Mesenteric fat pad (tissue), 1 donor: ENCODE data around the gene SESN1. TPM values are rescaled to one million over a fixed set of nuclear protein-coding genes. Genes with fewer than 3 reads are reported as not detected.
"Not testable (repeated sequence)": the region's sequence is repeated elsewhere in the genome, so short reads cannot be mapped to it uniquely, and the experiment has no call there.

Experiments used
- DNase-seq: peaks from one replicate; pipeline ENCODE4 v3.0.0-alpha.2; 2020; ENCODE audit warnings: low spot score
- long read RNA-seq: library from polyadenylated mRNA; unstranded; transcript quantifications from one replicate; pipeline ENCODE4 v2.0.0, GENCODE V29; 2020
- total RNA-seq: library from RNA; stranded (reverse); fragmentation: NEBNext Ultra II Directional; extraction: Animal tissue kit (Norgen Biotek cat#: 25700); gene quantifications from one replicate; pipeline ENCODE4 v1.2.1, GENCODE V29; 2021
- donor health status: DM: yes; HTN: yes; CAD: no.

The SESN1 gene
- total RNA-seq, result 42.8 TPM
- long read RNA-seq, transcript SESN1-202 (10 exons, 2,676 nt), result major isoform, 63 of 97 reads
- long read RNA-seq, transcript SESN1-204 (10 exons, 3,509 nt), result minor isoform, 7 of 97 reads
- long read RNA-seq, partial matches to known transcripts, result 8 of 97 reads
- long read RNA-seq, other reads (novel, unspliced or antisense), result 19 of 97 reads

DNA sequence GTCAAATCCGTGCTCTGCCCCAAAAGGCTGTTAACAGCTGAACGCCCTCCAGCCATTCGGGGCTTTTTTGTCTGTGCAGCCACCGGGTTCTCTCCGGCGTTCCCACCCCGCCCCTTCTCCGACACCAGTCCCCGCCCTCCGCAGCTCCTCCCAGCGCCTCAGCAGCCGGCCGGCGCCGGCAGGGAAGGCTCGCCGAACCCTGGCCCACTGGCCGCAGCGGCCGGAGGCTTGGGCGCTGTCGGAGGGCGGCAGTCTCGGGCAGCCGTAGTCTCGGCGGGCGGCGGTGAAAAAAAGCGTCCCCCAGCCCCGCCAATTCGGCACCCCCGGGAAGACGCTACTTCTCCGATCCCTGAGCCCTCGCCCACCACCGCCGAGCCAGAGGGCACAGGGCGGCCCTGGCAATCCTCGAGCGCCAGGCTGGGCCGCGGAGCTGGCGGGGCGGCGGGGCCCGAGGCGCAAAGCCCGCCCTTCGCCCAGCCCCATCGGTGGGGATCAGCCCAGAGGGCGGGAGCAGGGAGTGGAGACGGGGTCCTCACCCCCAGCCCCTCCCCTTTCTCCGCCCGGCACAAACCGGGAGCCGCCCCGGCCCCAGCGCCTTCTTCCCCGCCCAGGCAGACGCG is at the start of gene SESN1:
TSS of gene SESN1 (minus strand) at position 431 of the 620 bp plus-strand sequence. CDS start 773 bp downstream, outside the sequence.
- peak; percentile 97 for DNase-seq

DNA sequence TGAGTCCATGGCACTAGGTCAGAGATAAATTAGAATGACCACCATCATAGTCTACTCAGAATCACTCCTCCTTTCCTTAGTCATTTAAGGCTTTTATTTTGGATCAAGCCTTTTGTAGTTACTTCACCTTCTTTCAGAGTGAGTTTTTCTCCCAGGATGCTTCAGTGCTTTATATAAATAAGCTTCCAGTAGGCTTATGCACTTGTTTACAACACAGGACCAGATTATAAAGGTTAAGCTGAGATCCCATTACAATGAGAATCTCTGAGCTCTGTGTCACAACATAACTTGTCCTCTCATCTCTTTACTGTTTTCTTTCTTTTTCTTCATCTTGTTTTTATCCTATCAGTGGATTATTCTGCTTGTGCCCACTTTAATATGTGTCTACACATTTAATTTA is 48.5 kb upstream of the SESN1 start:
- DNase-seq, result no peak

- DNase-seq, result not testable (repeated sequence)
Measured at GRCh38 chr6:109142067-109142466, 47.4 kb upstream of the SESN1 start.

GRCh38 chr6:109139109-109139508 is 44.5 kb upstream of the SESN1 start:
- DNase-seq, result no peak

GRCh38 chr6:109136530-109136929 is 41.9 kb upstream of the SESN1 start:
- not testable (repeated sequence) for DNase-seq

GRCh38 chr6:109136039-109136438 is 41.4 kb upstream of the SESN1 start:
- not testable (repeated sequence) for DNase-seq

DNA sequence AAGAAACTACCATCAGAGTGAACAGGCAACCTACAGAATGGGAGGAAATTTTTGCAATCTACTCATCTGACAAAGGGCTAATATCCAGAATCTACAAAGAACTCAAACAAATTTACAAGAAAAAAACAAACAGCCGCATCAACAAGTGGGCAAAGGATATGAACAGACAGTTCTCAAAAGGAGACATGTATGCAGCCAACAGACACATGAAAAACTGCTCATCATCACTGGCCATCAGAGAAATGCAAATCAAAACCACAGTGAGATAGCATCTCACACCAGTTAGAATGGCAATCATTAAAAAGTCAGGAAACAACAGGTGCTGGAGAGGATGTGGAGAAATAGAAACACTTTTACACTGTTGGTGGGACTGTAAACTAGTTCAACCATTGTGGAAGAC is 41.0 kb upstream of the SESN1 start:
- DNase-seq, result not testable (repeated sequence)

GRCh38 chr6:109130065-109130464 is 35.4 kb upstream of the SESN1 start:
- no peak for DNase-seq

DNA sequence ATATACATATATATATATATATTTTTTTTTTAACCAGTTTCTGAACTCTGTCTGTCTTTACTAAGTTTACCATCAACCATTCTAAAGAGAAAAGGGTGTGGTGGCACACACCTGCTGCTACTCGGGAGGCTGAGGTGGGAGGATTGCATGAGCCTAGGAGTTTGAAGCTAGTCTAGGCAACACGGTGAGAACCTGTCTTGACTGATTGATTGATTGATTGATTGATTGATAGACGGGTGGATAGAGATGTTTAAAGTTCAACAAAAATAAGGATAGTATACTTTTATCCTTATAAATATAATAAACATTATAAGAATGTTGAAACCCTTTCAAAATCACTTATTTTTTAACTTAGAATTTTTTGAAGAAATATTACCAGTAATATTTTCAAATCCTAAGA is 30.9 kb upstream of the SESN1 start:
- no peak for DNase-seq

- no peak for DNase-seq
Measured at GRCh38 chr6:109124219-109124618, 29.6 kb upstream of the SESN1 start.

GRCh38 chr6:109121411-109121810 is 26.8 kb upstream of the SESN1 start:
- DNase-seq, result no peak

DNA sequence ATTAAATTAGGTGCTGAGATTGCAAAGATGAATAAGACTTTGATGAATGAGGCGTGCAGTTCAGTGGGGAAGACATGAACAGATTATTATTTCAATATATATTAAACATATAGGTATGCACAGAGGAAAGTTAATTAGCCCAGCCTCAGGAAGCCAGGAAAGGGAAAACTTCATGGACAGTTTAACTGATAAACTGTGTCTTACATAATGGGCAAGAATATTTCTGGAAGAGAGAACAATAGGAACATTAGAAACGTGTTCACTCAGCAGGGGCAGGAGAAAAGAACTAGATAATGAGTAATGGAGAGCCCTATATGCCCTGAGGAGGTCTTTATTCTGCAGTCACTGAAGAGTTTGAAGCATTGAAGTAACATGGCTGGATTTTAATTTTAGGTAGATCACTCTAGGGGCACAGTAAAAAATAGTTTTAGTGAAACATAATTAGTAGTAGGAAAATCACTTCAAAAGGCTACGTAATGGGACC is 24.3 kb upstream of the SESN1 start:
- DNase-seq, result no peak

- DNase-seq, result no peak
Measured at GRCh38 chr6:109118337-109118736, 23.7 kb upstream of the SESN1 start.

- DNase-seq, result no peak
Measured at GRCh38 chr6:109117346-109118035, 22.8 kb upstream of the SESN1 start.

DNA sequence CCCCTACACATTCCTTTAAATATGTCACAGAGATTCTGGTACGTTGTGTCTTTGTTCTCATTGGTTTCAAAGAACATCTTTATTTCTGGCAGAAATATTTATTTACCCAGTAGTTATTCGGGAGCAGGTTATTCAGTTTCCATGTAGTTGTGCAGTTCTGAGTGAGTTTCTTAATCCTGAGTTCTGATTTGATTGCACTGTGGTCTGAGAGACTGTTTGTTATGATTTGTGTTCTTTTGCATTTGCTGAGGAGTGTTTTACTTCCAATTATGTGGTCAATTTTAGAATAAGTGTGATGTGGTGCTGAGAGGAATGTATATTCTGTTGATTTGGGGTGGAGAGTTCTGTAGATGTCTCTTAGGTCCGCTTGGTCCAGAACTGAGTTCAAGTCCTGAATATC is 18.0 kb upstream of the SESN1 start:
- not testable (repeated sequence) for DNase-seq

DNA sequence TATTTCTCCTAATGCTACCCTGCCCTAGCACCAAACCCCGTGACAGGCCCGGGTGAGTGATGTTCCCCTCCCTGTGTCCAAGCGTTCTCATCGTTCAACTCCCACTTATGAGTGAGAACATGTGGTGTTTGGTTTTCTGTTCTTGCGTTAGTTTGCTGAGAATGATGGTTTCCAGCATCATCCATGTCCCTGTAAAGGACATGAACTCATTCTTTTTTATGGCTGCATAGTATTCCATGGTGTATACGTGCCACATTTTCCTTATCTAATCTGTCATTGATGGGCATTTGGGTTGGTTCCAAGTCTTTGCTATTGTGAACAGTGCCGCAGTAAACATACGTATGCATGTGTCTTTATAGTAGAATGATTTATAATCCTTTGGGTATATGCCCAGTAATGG is 15.0 kb upstream of the SESN1 start:
- not testable (repeated sequence) for DNase-seq

DNA sequence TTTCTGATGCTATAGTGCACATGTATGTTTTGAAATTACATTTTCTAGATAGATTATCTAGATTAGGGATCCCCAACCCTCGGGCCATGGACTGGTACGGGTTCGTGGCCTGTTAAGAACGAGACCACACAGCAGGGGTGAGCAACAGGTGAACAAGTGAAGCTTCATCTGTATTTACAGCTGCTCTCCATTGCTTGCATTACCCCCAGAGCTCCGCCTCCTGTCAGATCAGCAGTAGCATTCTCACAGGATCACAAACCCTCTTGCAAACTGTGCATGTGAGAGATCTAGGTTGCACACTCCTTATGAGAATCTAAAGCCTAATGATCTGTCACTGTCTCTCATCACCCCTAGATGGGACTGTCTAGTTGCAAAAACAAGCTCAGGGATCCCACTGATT is 11.0 kb upstream of the SESN1 start:
- no peak for DNase-seq

DNA sequence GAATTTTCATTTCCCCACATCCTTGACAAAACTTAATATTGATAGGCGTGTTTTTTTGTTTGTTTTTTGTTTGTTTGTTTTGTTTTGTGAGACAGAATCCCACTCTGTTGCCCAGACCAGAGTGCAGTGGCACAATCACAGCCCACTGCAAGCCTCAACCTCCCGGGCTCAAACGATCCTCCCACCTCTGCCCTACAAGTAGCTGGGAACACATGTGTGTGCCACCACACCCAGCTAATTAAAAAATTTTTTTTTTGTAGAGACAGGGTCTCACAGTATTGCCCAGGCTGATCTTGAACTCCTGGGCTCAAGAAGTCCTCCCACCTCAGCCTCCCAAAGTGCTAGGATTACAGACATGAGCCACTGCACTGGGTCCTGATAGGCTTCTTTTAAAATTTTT is 9.9 kb upstream of the SESN1 start:
- DNase-seq, result no peak

DNA sequence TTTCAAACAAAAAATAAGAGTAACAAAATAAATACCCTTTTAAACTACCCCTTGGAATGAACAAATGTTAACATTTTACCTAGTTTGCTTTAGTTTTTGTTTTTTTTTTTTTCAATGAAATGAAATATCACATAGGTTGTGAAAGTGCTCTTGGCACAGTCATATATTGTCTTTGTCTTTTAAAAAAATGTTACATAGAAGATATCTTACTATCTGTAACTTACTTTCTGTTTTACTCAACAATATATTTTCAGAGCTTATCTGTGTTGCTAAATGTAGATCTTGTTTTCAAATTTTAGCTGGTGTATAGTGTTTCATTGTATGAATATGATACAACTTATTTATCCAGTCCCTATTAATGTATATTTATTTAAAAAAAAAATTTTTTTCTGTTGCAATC is 9.3 kb upstream of the SESN1 start:
- DNase-seq, result no peak

DNA sequence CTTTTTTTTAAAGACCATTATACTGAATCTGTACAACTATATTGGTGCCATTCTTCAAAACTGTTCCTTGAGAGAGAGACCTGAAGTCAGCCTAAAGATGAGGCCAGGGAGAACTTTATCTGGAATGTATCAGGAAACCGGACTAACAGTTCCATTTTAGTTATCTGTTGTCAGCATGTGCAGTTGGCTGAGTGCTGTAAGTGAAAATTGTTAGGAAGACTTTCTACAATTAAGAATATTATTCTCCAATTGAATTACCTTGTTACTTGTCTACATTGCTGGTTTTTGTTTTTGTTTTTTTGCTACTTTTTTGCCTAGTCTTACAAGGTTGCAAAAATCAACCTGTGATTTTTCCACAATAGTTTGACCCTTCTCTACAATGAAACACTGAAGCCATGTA is 8.1 kb upstream of the SESN1 start:
- DNase-seq, result no peak

DNA sequence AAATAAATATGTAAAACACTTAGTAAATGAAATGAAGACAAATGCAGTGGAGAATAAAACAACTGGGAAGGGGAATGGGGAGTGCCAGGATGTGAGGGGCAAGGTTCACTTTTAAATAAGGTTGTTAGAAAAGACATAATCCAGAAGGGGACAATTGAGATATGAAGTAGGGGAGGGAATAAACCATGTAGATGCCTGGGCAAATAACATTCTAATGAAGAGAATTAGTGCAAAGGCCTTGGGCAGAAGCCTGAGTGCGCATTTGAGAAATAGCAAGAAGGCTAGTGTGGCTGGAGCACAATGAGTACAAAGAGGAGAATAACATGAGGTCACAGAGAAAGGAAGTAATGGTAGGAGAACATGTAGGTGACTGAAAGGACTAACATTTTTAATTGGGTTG is 3.0 kb upstream of the SESN1 start:
- no peak for DNase-seq

- no peak for DNase-seq
Measured at GRCh38 chr6:109096208-109096607, 1.6 kb upstream of the SESN1 start.

GRCh38 chr6:109095835-109096084 is 1.1 kb upstream of the SESN1 start:
- DNase-seq, result no peak
